HCT116 (cell line): ENCODE data around the gene GAB2. TPM values are rescaled to one million over a fixed set of nuclear protein-coding genes. Genes with fewer than 3 reads are reported as not detected.

ENCODE experiments used
- ATAC-seq: fragments of 200-7000 bp; cut with Tn5 transposase; 2 replicates; pipeline ENCODE4 v1.9.1; 2020; ENCODE audit warnings: mild to moderate bottlenecking, moderate library complexity
- BruUV-seq: library from RNA; stranded (reverse); fragments of 400-500 nt; replicated peaks from 2 replicates; lab custom pipeline; 2021; lab: Mats Ljungman, UMichigan
- CTCF ChIA-PET: fragments of 300-600 bp; sonication (Branson Sonifier 250); formaldehyde crosslinking; loops from one replicate; lab custom pipeline; 2021; ENCODE audit warnings: antibody characterized with exemption; lab: Charles Lee
- POLR2A ChIA-PET: fragments of 300-600, 350-600 bp; sonication (Branson Sonifier 250); formaldehyde crosslinking; loops from one replicate; lab custom pipeline; 2021; ENCODE audit warnings: antibody characterized with exemption; lab: Charles Lee
- RAD21 ChIA-PET, 2 experiments: fragments of 300-600 bp; sonication (Branson Sonifier 250); formaldehyde crosslinking; loops; one replicate each; lab custom pipeline; 2023; ENCODE audit warnings: low total read pairs in 2 of 2; ENCODE audit not compliant: uncharacterized antibody in 2 of 2, unreplicated experiment in 2 of 2, low non-redundant PET in 1 of 2; lab: Charles Lee
- DNase-seq: peaks from one replicate; pipeline ENCODE4 v3.0.0-alpha.2; 2010; ENCODE audit warnings: low read depth, low spot score
- H2AFZ ChIP-seq: fragments of 200-600 bp; shearing (Covaris generic), sonication (generic); 2 replicates; pipeline ENCODE4 v1.6.1; 2017; ENCODE audit warnings: low read depth, mixed run types, mixed read lengths, antibody characterized with exemption, low read length; ENCODE audit not compliant: poor library complexity, severe bottlenecking
- H3K27ac ChIP-seq: 2 replicates; pipeline ENCODE4 v1.5.1; 2012; ENCODE audit warnings: low read depth, low read length
- H3K27me3 ChIP-seq: fragments of 200-600 bp; sonication (generic); 2 replicates; pipeline ENCODE4 v1.6.1; 2016; ENCODE audit warnings: mixed run types, low read length, mixed read lengths; ENCODE audit not compliant: insufficient read depth
- H3K36me3 ChIP-seq, 2 experiments: fragments of 200-500 bp in 1 of 2; fragments of 200-600 bp in 1 of 2; sonication (Bioruptor generic) in 1 of 2; sonication (generic) in 1 of 2; 2 replicates each; pipeline versions ENCODE4 v1.5.1 to v1.6.1; 2014 to 2016; ENCODE audit warnings: low read length in 2 of 2, inconsistent platforms in 1 of 2, mixed read lengths in 1 of 2, mixed run types in 1 of 2; ENCODE audit not compliant: insufficient read depth in 2 of 2, control insufficient read depth in 1 of 2
- H3K4me1 ChIP-seq, 2 experiments: fragments of 200-600 bp in 1 of 2; sonication (generic) in 1 of 2; 2 replicates each; pipeline versions ENCODE4 v1.5.1 to v1.6.1; 2012 to 2017; ENCODE audit warnings: low read length in 2 of 2, inconsistent platforms in 1 of 2, mild to moderate bottlenecking in 1 of 2, mixed read lengths in 1 of 2, mixed run types in 1 of 2, moderate library complexity in 1 of 2; ENCODE audit not compliant: insufficient read depth in 2 of 2, control insufficient read depth in 1 of 2
- H3K4me2 ChIP-seq: fragments of 200-600 bp; sonication (generic); 2 replicates; pipeline ENCODE4 v1.6.1; 2017; ENCODE audit warnings: mixed run types, low read length, mixed read lengths
- H3K4me3 ChIP-seq, 2 experiments: fragments of 200-600 bp in 1 of 2; sonication (generic) in 1 of 2; replicated peaks in 1 of 2; 2 replicates each; pipeline ENCODE4 v1.5.1; 2011 to 2016; ENCODE audit warnings: low read length in 2 of 2, control low read depth in 1 of 2, low read depth in 1 of 2, mild to moderate bottlenecking in 1 of 2, mixed read lengths in 1 of 2, mixed run types in 1 of 2
- H3K79me2 ChIP-seq: fragments of 200-600 bp; sonication (generic); 2 replicates; pipeline ENCODE4 v1.6.1; 2017; ENCODE audit warnings: mild to moderate bottlenecking, mixed run types, low read length, moderate library complexity, mixed read lengths; ENCODE audit not compliant: insufficient read depth
- H3K9ac ChIP-seq: fragments of 200-600 bp; sonication (generic); 2 replicates; pipeline ENCODE4 v1.6.1; 2016; ENCODE audit warnings: low read length, mixed read lengths
- H3K9me2 ChIP-seq: fragments of 200-600 bp; sonication (generic), shearing (Covaris generic); 2 replicates; pipeline ENCODE4 v1.6.1; 2017; ENCODE audit warnings: mixed run types, mild to moderate bottlenecking, moderate library complexity; ENCODE audit not compliant: insufficient read depth
- H3K9me3 ChIP-seq, 2 experiments: fragments of 200-500 bp in 1 of 2; fragments of 200-600 bp in 1 of 2; sonication (Bioruptor generic) in 1 of 2; sonication (generic) in 1 of 2; 2 replicates each; pipeline ENCODE4 v1.6.1; 2014 to 2017; ENCODE audit warnings: low read length in 2 of 2, mixed read lengths in 2 of 2, inconsistent platforms in 1 of 2, low read depth in 1 of 2, mild to moderate bottlenecking in 1 of 2, mixed run types in 1 of 2, moderate library complexity in 1 of 2; ENCODE audit not compliant: control insufficient read depth in 1 of 2, insufficient read depth in 1 of 2
- H4K20me1 ChIP-seq: fragments of 200-600 bp; sonication (generic), shearing (Covaris generic); 2 replicates; pipeline ENCODE4 v1.6.1; 2017; ENCODE audit warnings: mixed run types, mild to moderate bottlenecking, moderate library complexity; ENCODE audit not compliant: insufficient read depth
- ATF3 ChIP-seq: IDR thresholded peaks from 2 replicates; pipeline ENCODE4 v1.6.1; 2012
- CBX3 ChIP-seq: IDR thresholded peaks from 2 replicates; pipeline ENCODE4 v1.6.1; 2012; ENCODE audit warnings: low read depth
- CEBPB ChIP-seq: IDR thresholded peaks from 2 replicates; pipeline ENCODE4 v1.6.1; 2012; ENCODE audit warnings: low read depth
- EGR1 ChIP-seq: IDR thresholded peaks from 2 replicates; pipeline ENCODE4 v1.6.1; 2012; ENCODE audit warnings: low read depth
- ELF1 ChIP-seq: IDR thresholded peaks from 2 replicates; pipeline ENCODE4 v1.6.1; 2012; ENCODE audit warnings: low read depth, borderline replicate concordance
- EZH2phosphoT487 ChIP-seq: fragments of 200-600 bp; IDR thresholded peaks from 2 replicates; pipeline ENCODE4 v1.6.1; 2018; ENCODE audit warnings: antibody characterized with exemption, borderline replicate concordance
- FOSL1 ChIP-seq: IDR thresholded peaks from 2 replicates; pipeline ENCODE4 v1.6.1; 2012; ENCODE audit warnings: low read depth
- JUND ChIP-seq: IDR thresholded peaks from 2 replicates; pipeline ENCODE4 v1.6.1; 2012
- MAX ChIP-seq: IDR thresholded peaks from 2 replicates; pipeline ENCODE4 v1.6.1; 2012
- POLR2AphosphoS5 ChIP-seq: IDR thresholded peaks from 2 replicates; pipeline ENCODE4 v1.6.1; 2011; ENCODE audit warnings: mild to moderate bottlenecking, low read depth, low read length, moderate library complexity
- RAD21 ChIP-seq: IDR thresholded peaks from 2 replicates; pipeline ENCODE4 v1.6.1; 2012; ENCODE audit warnings: low read depth, mild to moderate bottlenecking
- REST ChIP-seq: IDR thresholded peaks from 2 replicates; pipeline ENCODE4 v1.6.1; 2012; ENCODE audit warnings: low read depth
- SIN3A ChIP-seq: IDR thresholded peaks from 2 replicates; pipeline ENCODE4 v1.6.1; 2012; ENCODE audit warnings: low read depth
- SP1 ChIP-seq: IDR thresholded peaks from 2 replicates; pipeline ENCODE4 v1.6.1; 2012; ENCODE audit warnings: low read depth
- SRF ChIP-seq: IDR thresholded peaks from 2 replicates; pipeline ENCODE4 v1.6.1; 2012; ENCODE audit warnings: low read depth
- TCF7L2 ChIP-seq: IDR thresholded peaks from 2 replicates; pipeline ENCODE4 v1.7.0; 2011; ENCODE audit warnings: borderline replicate concordance, inconsistent platforms; ENCODE audit not compliant: insufficient read depth, insufficient read length; ENCODE audit errors: extremely low read depth
- YY1 ChIP-seq: IDR thresholded peaks from 2 replicates; pipeline ENCODE4 v1.6.1; 2011; ENCODE audit warnings: low read length, low read depth, moderate library complexity, mild to moderate bottlenecking; ENCODE audit not compliant: insufficient replicate concordance; ENCODE audit errors: extremely low read depth
- ZBTB33 ChIP-seq: IDR thresholded peaks from 2 replicates; pipeline ENCODE4 v1.6.1; 2011; ENCODE audit warnings: mild to moderate bottlenecking, low read length, moderate library complexity; ENCODE audit not compliant: insufficient replicate concordance; ENCODE audit errors: extremely low read depth
- ZFX ChIP-seq: fragments of 450-650 bp; IDR thresholded peaks from 2 replicates; pipeline ENCODE4 v1.6.1; 2017
- ZNF274 ChIP-seq: fragments of 200-500 bp; sonication (Bioruptor generic); IDR thresholded peaks from 2 replicates; pipeline ENCODE4 v1.6.1; 2014; ENCODE audit warnings: mild to moderate bottlenecking, low read depth, low read length, inconsistent platforms
- intact Hi-C: fragments of 100-400 bp; cut with micrococcal nuclease; formaldehyde crosslinking; loops from 2 replicates; pipeline ENCODE4 v1.10.0; 2022
- total RNA-seq: library from RNA; stranded (reverse); gene quantifications from one replicate; pipeline ENCODE4 v1.2.1, GENCODE V29; 2021; ENCODE audit not compliant: unreplicated experiment

Gene GAB2
- total RNA-seq, 1 experiment from 2014 or later = 1.9 TPM

DNA sequence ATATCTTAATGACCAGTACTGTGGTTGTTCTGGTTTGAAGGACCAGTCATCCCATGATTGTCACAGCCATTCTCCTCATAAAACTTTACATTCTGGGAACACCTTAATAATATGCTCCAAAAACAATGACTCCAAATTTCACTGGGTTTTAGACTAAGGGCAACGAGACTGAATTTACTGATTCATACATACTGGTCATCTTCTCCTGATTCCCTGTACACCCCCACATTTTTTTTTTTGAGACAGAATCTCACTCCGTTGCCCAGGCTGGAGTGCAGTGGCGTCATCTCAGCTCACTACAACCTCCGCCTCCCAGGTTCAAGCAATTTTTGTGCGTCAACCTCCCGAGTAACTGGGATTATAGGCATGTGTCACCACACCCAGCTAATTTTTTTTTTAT lies 78.9 kb downstream of the GAB2 start:
- Histone ChIP-seq H4K20me1 (no peaks in the 10 kb centered on the region), H3K4me1 (no peaks in the 10 kb centered on the region), H3K9me2 (no peaks in the 10 kb centered on the region), H3K79me2 (no peaks in the 10 kb centered on the region), H3K9me3 (peaks cover 0 to 3% of the 10 kb centered on the region in 2 experiments; a peak in 1 of 4 replicates), H2AFZ (no peak overlapping the region), H3K4me2 (no peak overlapping the region), H3K4me3 (no peak overlapping the region), H3K27ac (no peak overlapping the region), H3K27me3 (no peaks in the 10 kb centered on the region), H3K9ac (no peak overlapping the region)
- RAD21 ChIA-PET = no interaction called here
- no TSS peak for BruUV-seq
- ATAC-seq (no peak), DNase-seq (no peak)
- intact Hi-C loops = no loop called here
- CTCF ChIA-PET = no interaction called here
- POLR2A ChIA-PET = no interaction called here
- TF ChIP-seq ELF1 (no peak), REST (no peak), FOSL1 (no peak), YY1 (no peak), ZBTB33 (no peak), EZH2phosphoT487 (no peak), TCF7L2 (no peak), JUND (no peak), EGR1 (no peak), RAD21 (no peak), SIN3A (no peak), SP1 (no peak), ZFX (no peak), CBX3 (no peak), POLR2AphosphoS5 (no peak), SRF (no peak), CEBPB (no peak), ATF3 (no peak), MAX (no peak), ZNF274 (no peak)
- TF ChIP-seq, all 23 proteins: peak for 0
- no peaks in the 10 kb centered on the region for H3K36me3 ChIP-seq
